ENCODE data around the gene SUPT20HL2. TPM values are rescaled to one million over a fixed set of nuclear protein-coding genes. Genes with fewer than 3 reads are reported as not detected.
"Not testable (repeated sequence)": the region's sequence is repeated elsewhere in the genome, so short reads cannot be mapped to it uniquely, and the experiment has no call there.

SUPT20HL2 gene
- not detected for total RNA-seq

DNA sequence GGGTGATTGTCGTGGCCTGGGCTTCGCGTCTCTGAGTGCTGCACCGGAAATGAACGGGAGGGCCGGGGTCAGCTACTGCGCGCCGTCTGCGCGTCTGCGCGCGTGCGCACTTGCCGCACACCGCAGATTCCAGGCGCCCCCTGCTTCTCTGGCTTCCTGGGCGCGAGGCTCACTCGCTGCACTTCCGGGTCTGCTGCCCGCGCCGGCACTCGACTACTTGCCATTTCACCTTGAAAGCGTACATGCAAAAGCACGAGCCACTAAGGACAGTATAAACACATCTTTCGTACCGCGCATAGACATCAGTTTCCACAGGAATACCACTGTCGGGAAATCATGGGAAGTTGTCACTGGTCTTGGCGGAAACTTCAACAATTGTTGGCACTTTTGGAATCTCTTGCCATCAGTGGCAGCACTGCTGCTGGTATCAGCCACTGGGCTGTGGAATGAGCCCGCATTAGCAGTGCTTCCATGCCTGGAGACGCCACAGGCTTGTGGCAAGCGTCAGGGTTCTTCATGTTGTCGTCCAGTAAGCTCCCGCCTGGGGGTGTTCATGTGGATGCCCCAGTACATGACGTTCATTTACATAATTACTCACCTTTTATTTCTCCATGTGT is at the start of gene SUPT20HL2:
Gene SUPT20HL2 (minus strand): TSS at position 51 of the 617 bp plus-strand sequence. CDS start 754 bp downstream, outside the sequence.
- no peak for DNase-seq
- Histone ChIP-seq H3K4me1 (no peaks in the 10 kb centered on the region), H3K36me3 (no peaks in the 10 kb centered on the region), H3K9me3 (no peaks in the 10 kb centered on the region), H3K27me3 (no peaks in the 10 kb centered on the region), H3K27ac (no peak within 1 kb of the TSS), H3K4me3 (replicated peaks in 1 of 3) (no peak within 1 kb of the TSS)
- intact Hi-C loops (cut with DNase I), result no loop called here
- TF ChIP-seq CTCF (IDR thresholded peaks at IDR 0.05) (no peak), POLR2A (IDR thresholded peaks at IDR 0.05) (no peak)
- 95 to 100% methylated on average over 25 to 34 of the region's 39 CpGs for WGBS, 2 donors

GRCh38 chrX:24362089-24362745 is 48.3 kb upstream of the SUPT20HL2 start:
- DNase-seq; H3K4me3 ChIP-seq (replicated peaks in 1 of 3); intact Hi-C loops (cut with DNase I); H3K27me3 ChIP-seq; H3K36me3 ChIP-seq; H3K4me1 ChIP-seq; H3K9me3 ChIP-seq; H3K27ac ChIP-seq: not testable (repeated sequence)
- WGBS, 2 donors, result 97 to 99% methylated on average over 6 to 10 of the region's 41 CpGs

DNA sequence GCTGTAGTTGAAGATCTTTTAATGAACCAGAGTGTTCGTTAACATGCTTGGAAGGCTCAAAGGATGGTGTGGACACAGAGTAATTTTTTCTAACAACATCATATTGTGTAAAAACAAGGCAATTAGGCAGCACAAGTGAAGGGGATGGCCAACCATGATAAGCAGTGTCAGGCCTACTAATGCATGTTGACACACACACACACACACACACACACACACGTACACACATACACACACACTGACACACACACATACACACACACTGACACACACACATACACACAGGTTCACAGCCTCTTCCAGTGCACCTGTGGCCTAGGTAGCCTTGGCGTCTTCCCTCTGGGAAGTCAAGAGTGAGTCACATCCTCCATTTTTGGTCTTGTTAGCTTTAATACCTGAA is 46.4 kb upstream of the SUPT20HL2 start, which contains the start of gene SUPT20HL1:
Gene SUPT20HL1 (plus strand): TSS at position 368 of the 400 bp plus-strand sequence. CDS start 2,122 bp downstream, outside the sequence.
- DNase-seq, result no peak
- no peak for TF ChIP-seq CTCF (IDR thresholded peaks at IDR 0.05)
- TF ChIP-seq POLR2A (IDR thresholded peaks at IDR 0.05), result no peak
- Histone ChIP-seq H3K36me3 (no peaks in the 10 kb centered on the region), H3K9me3 (no peaks in the 10 kb centered on the region), H3K4me3 (replicated peaks in 1 of 3) (no peak within 1 kb of the TSS), H3K27me3 (no peaks in the 10 kb centered on the region), H3K4me1 (no peaks in the 10 kb centered on the region), H3K27ac (no peak within 1 kb of the TSS)
- WGBS, 2 donors, result 82 to 97% methylated on average over 3 of the region's 3 CpGs
- intact Hi-C loops (cut with DNase I), result no loop called here

DNA sequence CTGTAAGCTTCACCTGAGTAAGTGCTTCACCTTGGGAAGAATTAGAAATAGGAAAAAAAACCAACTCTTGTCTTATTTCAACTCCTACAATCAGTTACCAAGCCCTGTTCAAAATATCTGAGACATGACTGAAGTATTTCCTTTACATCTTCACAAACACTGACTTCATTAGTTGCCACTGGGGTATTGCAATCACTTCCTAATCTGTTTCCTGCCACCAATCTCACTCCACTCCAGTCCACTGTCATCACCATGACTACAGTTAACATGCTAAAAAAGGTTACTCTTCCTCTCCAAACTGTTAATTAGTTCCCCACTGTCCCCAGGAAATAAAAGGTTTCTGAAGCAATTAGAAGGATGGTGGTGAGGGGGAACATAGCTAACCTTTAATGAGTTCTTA is 43.2 kb upstream of the SUPT20HL2 start:
- intact Hi-C loops (cut with DNase I), result no loop called here

DNA sequence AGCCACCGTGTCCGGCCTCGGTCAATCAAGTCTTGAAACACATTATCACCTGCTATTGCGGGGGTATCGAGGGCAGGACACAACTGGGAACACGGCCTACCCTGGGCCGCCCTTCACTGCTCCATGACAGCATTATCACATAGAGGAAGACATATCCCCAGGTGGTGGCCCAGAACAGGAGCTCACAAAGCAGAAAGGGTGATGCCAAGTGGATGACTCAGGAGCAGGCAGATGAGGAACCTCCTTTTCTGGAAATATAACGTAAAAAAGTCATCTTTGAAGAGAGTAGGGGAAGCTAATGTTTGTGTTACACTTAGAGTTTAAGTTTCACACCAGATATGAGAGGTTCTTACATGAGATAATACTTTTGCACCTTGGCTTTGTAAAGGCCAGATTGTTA is 41.2 kb upstream of the SUPT20HL2 start:
- no peaks in the 10 kb centered on the region for H3K9me3 ChIP-seq
- no peaks in the 10 kb centered on the region for H3K4me1 ChIP-seq
- TF ChIP-seq CTCF (IDR thresholded peaks at IDR 0.05), result no peak
- TF ChIP-seq POLR2A (IDR thresholded peaks at IDR 0.05), result no peak
- 90 to 95% methylated on average over 6 to 8 of the region's 8 CpGs for WGBS, 2 donors
- H3K4me3 ChIP-seq (replicated peaks in 1 of 3), result no peak overlapping the region
- no peak for DNase-seq
- intact Hi-C loops (cut with DNase I), result no loop called here
- no peaks in the 10 kb centered on the region for H3K36me3 ChIP-seq
- no peak overlapping the region for H3K27ac ChIP-seq
- H3K27me3 ChIP-seq, result no peaks in the 10 kb centered on the region

More for the DNA sequence above, 43.2 kb upstream of the SUPT20HL2 start:
- no peaks in the 10 kb centered on the region for H3K9me3 ChIP-seq
- H3K36me3 ChIP-seq, result no peaks in the 10 kb centered on the region
- no peak overlapping the region for H3K4me3 ChIP-seq (replicated peaks in 1 of 3)
- H3K4me1 ChIP-seq, result no peaks in the 10 kb centered on the region
- no peak for TF ChIP-seq POLR2A (IDR thresholded peaks at IDR 0.05)
- no peak for TF ChIP-seq CTCF (IDR thresholded peaks at IDR 0.05)
- H3K27me3 ChIP-seq, result no peaks in the 10 kb centered on the region
- DNase-seq, result no peak
- H3K27ac ChIP-seq, result no peak overlapping the region
